Mesendoderm (in vitro differentiated cells): Measurements from ENCODE around the gene NCCRP1.
"Not testable (repeated sequence)": the region's sequence is repeated elsewhere in the genome, so short reads cannot be mapped to it uniquely, and the experiment has no call there.

Experiments
- DNase-seq: peaks from one replicate; pipeline ENCODE4 v3.0.0; 2013
- H2AK5ac ChIP-seq: 2 replicates; pipeline ENCODE4 v1.6.1; 2013; ENCODE audit warnings: low read length, inconsistent platforms
- H2BK120ac ChIP-seq: 2 replicates; pipeline ENCODE4 v1.6.1; 2013; ENCODE audit warnings: low read depth, mild to moderate bottlenecking, low read length, moderate library complexity, mixed read lengths
- H2BK15ac ChIP-seq: replicated peaks from 2 replicates; pipeline ENCODE4 v1.6.1; 2013; ENCODE audit warnings: low read depth, mild to moderate bottlenecking, moderate library complexity
- H2BK5ac ChIP-seq: 2 replicates; pipeline ENCODE4 v1.6.1; 2013; ENCODE audit warnings: low read length, inconsistent platforms
- H3K18ac ChIP-seq: 2 replicates; pipeline ENCODE4 v1.6.1; 2013; ENCODE audit warnings: mild to moderate bottlenecking, low read length, mixed read lengths
- H3K23ac ChIP-seq: one replicate; pipeline ENCODE4 v1.6.1; 2013; ENCODE audit warnings: low read length
- H3K27ac ChIP-seq: 2 replicates; pipeline ENCODE4 v1.5.1; 2013; ENCODE audit warnings: low read depth, mild to moderate bottlenecking, inconsistent platforms, low read length, moderate library complexity
- H3K27me3 ChIP-seq: 2 replicates; pipeline ENCODE4 v1.6.1; 2013; ENCODE audit warnings: low read length, control low read depth, mild to moderate bottlenecking, inconsistent platforms; ENCODE audit not compliant: insufficient read depth, poor library complexity
- H3K36me3 ChIP-seq: 2 replicates; pipeline ENCODE4 v1.6.1; 2013; ENCODE audit warnings: low read length, inconsistent platforms; ENCODE audit not compliant: control insufficient read depth, insufficient read depth
- H3K4ac ChIP-seq: one replicate; pipeline ENCODE4 v1.6.1; 2013; ENCODE audit warnings: low read depth, mild to moderate bottlenecking, low read length, moderate library complexity
- H3K4me1 ChIP-seq: 2 replicates; pipeline ENCODE4 v1.6.1; 2013; ENCODE audit warnings: low read depth, low read length, inconsistent platforms; ENCODE audit not compliant: control insufficient read depth
- H3K4me2 ChIP-seq: 2 replicates; pipeline ENCODE4 v1.6.1; 2013; ENCODE audit warnings: low read length
- H3K4me3 ChIP-seq: 2 replicates; pipeline ENCODE4 v1.5.1; 2013; ENCODE audit warnings: mild to moderate bottlenecking, low read length
- H3K56ac ChIP-seq: one replicate; pipeline ENCODE4 v1.6.1; 2013; ENCODE audit warnings: low read length
- H3K79me1 ChIP-seq: 2 replicates; pipeline ENCODE4 v1.6.1; 2013; ENCODE audit warnings: low read length, inconsistent platforms
- H3K79me2 ChIP-seq: 2 replicates; pipeline ENCODE4 v1.6.1; 2013; ENCODE audit warnings: mild to moderate bottlenecking, low read length; ENCODE audit not compliant: control insufficient read depth, insufficient read depth
- H3K9ac ChIP-seq: 2 replicates; pipeline ENCODE4 v1.6.1; 2013; ENCODE audit warnings: low read length, inconsistent platforms
- H4K5ac ChIP-seq: one replicate; pipeline ENCODE4 v1.6.1; 2013; ENCODE audit warnings: low read length
- H4K8ac ChIP-seq: one replicate; pipeline ENCODE4 v1.6.1; 2013; ENCODE audit warnings: low read depth, mild to moderate bottlenecking, control low read depth, low read length, moderate library complexity
- WGBS: extraction: QIAGEN DNeasy Blood & Tissue Kit; methylation state at CpG from one replicate; pipeline ENCODE4 v1.1.7; 2013; ENCODE audit warnings: low lambda C conversion rate, missing lambda C conversion rate; ENCODE audit not compliant: insufficient coverage; ENCODE audit errors: extremely low coverage; 5-methylcytosine and 5-hydroxymethylcytosine counted together

Gene NCCRP1

GRCh38 chr19:39218230-39219007 lies 21.7 kb downstream of the NCCRP1 start:
- no peak overlapping the region for H3K56ac ChIP-seq
- H2BK15ac ChIP-seq: no peak overlapping the region
- WGBS: no CpG with 5 or more reads among the region's 15 CpGs
- no peak overlapping the region for H4K5ac ChIP-seq
- H3K9ac ChIP-seq: no peak overlapping the region
- H3K36me3 ChIP-seq: no peaks in the 10 kb centered on the region
- H3K4me3 ChIP-seq: no peak overlapping the region
- H4K8ac ChIP-seq: no peak overlapping the region
- H3K18ac ChIP-seq: no peak overlapping the region
- H2BK120ac ChIP-seq: no peak overlapping the region
- H3K27ac ChIP-seq: no peak overlapping the region
- no peak overlapping the region for H3K4ac ChIP-seq
- H3K23ac ChIP-seq: no peak overlapping the region
- H3K79me1 ChIP-seq: no peaks in the 10 kb centered on the region
- H3K4me2 ChIP-seq: no peak overlapping the region
- H2AK5ac ChIP-seq: no peak overlapping the region
- no peak for DNase-seq
- H3K27me3 ChIP-seq: no peaks in the 10 kb centered on the region
- no peaks in the 10 kb centered on the region for H3K4me1 ChIP-seq
- H3K79me2 ChIP-seq: no peaks in the 10 kb centered on the region
- H2BK5ac ChIP-seq: no peak overlapping the region

GRCh38 chr19:39219108-39219507 lies 22.3 kb downstream of the NCCRP1 start:
- not testable (repeated sequence) for H3K9ac ChIP-seq, H3K4me2 ChIP-seq, H3K27ac ChIP-seq, H3K18ac ChIP-seq, H3K79me1 ChIP-seq, H3K79me2 ChIP-seq, H2BK5ac ChIP-seq, H3K23ac ChIP-seq, H3K4ac ChIP-seq, H3K56ac ChIP-seq, H2BK120ac ChIP-seq, H2AK5ac ChIP-seq, H4K8ac ChIP-seq, H3K4me1 ChIP-seq, H4K5ac ChIP-seq, H2BK15ac ChIP-seq, H3K27me3 ChIP-seq, H3K36me3 ChIP-seq, H3K4me3 ChIP-seq, DNase-seq
- no CpG with 5 or more reads among the region's 10 CpGs for WGBS

DNA sequence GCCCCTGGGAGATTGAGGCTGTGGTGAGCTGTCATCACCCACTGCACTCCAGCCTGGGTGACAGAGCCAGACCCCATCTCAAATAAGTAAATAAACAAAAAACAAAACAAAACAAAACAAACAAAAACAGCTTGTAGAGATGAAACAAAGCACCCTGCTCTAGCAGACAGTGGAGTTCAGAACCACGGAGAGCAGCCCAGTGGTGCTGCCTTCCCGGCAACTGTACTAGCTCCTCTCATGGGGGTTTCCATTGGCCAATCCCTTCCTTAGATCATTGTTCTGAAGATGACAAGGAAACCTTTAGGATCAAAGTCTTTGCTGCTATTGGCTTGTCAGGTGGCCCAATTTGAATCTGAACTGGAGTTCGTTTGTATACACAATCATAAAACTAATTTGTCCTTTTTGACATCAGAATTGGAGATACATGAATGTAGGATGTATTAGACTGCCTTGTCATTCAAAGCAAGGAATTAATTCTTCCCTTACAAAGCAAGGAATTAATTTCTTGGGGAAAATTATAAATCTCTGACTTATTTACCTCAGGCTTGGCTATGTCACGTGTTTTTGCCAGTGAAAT lies 27.0 kb downstream of the NCCRP1 start:
- H3K4ac ChIP-seq: no peak overlapping the region
- H3K27ac ChIP-seq: no peak overlapping the region
- no peak overlapping the region for H3K18ac ChIP-seq
- no peak overlapping the region for H2BK5ac ChIP-seq
- no peaks in the 10 kb centered on the region for H3K36me3 ChIP-seq
- H2AK5ac ChIP-seq: no peak overlapping the region
- H3K4me1 ChIP-seq: no peaks in the 10 kb centered on the region
- WGBS: no CpG with 5 or more reads among the region's 4 CpGs
- H3K56ac ChIP-seq: no peak overlapping the region
- no peaks in the 10 kb centered on the region for H3K79me2 ChIP-seq
- H3K9ac ChIP-seq: no peak overlapping the region
- no peak overlapping the region for H3K4me3 ChIP-seq
- H3K4me2 ChIP-seq: no peak overlapping the region
- H3K27me3 ChIP-seq: no peaks in the 10 kb centered on the region
- no peak overlapping the region for H4K5ac ChIP-seq
- no peak overlapping the region for H3K23ac ChIP-seq
- H2BK120ac ChIP-seq: no peak overlapping the region
- DNase-seq: peak; percentile 49
- H3K79me1 ChIP-seq: no peaks in the 10 kb centered on the region
- H4K8ac ChIP-seq: no peak overlapping the region
- no peak overlapping the region for H2BK15ac ChIP-seq

DNA sequence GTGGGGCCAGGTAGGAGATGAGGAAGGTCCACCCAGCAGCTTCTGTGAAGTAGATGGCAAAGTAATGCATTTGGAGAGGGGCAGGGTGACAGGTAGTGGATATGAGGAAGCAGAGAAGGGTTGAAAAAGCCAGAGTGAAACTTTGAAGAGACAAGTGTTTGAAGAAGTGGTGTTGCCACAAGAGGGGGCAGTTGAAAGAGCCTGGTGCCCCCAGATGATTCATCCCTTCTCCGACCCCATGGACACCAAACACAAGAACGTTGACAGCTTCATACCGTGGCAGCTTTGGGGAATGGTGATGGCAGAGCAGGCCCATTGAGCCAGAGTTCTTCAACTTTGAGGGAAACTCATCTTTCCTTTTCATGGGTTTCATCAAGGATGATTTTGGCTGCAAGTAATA lies 28.1 kb downstream of the NCCRP1 start:
- Histone ChIP-seq H3K18ac (no peak overlapping the region), H3K4me3 (no peak overlapping the region), H4K5ac (no peak overlapping the region), H3K4me2 (no peak overlapping the region), H3K36me3 (no peaks in the 10 kb centered on the region), H2BK120ac (no peak overlapping the region), H4K8ac (no peak overlapping the region), H3K79me2 (no peaks in the 10 kb centered on the region), H3K56ac (no peak overlapping the region), H3K23ac (no peak overlapping the region), H2BK5ac (no peak overlapping the region), H3K79me1 (no peaks in the 10 kb centered on the region), H3K27ac (no peak overlapping the region), H3K4me1 (no peaks in the 10 kb centered on the region), H3K9ac (no peak overlapping the region), H3K27me3 (no peaks in the 10 kb centered on the region), H2AK5ac (no peak overlapping the region), H2BK15ac (no peak overlapping the region), H3K4ac (no peak overlapping the region)
- peak; percentile 52 for DNase-seq
- no CpG with 5 or more reads among the region's 3 CpGs for WGBS

DNA sequence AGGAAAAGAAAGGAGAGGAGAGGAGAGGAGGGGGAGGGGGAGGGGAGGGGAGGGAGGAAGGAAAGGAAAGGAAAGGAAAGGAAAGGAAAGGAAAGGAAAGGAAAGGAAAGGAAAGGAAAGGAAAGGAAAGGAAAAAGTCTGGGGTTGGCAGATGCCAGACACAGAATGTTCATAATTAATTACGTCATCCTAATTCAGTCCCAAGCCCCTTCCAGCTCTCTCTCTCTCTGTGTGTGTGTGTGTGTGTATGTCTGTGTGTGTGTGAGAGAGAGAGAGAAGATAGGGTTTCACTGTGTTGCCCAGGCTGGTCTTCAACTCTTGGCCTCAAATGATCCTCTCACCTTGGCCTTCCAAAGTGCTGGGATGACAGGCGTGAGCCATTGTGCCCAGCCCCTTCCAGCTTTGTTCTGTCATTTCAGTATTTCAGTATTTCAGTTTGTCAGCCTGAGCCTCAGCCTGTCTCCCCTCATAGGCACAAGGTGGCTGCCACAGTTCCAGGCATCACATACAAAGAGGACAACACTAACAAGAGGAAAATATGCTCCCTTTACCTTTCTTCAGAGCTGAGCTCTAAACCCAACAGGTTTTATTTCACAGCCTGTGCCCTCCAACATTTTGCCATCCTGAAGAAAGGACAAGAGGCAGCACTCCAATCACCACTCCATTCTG lies 33.5 kb downstream of the NCCRP1 start:
- Histone ChIP-seq H3K4me3 (no peak overlapping the region), H3K4me1 (no peaks in the 10 kb centered on the region), H3K36me3 (no peaks in the 10 kb centered on the region), H3K79me1 (no peaks in the 10 kb centered on the region), H3K18ac (no peak overlapping the region), H3K27me3 (no peaks in the 10 kb centered on the region), H4K5ac (no peak overlapping the region), H3K4ac (no peak overlapping the region), H3K9ac (no peak overlapping the region), H4K8ac (no peak overlapping the region), H2BK120ac (no peak overlapping the region), H3K27ac (no peak overlapping the region), H2BK15ac (no peak overlapping the region), H2AK5ac (no peak overlapping the region), H3K23ac (no peak overlapping the region), H3K79me2 (no peaks in the 10 kb centered on the region), H3K56ac (no peak overlapping the region), H3K4me2 (no peak overlapping the region), H2BK5ac (no peak overlapping the region)
- no peak for DNase-seq
- WGBS: no CpG with 5 or more reads among the region's 2 CpGs
